ENCODE measurements around the gene MOCS3.

DNA sequence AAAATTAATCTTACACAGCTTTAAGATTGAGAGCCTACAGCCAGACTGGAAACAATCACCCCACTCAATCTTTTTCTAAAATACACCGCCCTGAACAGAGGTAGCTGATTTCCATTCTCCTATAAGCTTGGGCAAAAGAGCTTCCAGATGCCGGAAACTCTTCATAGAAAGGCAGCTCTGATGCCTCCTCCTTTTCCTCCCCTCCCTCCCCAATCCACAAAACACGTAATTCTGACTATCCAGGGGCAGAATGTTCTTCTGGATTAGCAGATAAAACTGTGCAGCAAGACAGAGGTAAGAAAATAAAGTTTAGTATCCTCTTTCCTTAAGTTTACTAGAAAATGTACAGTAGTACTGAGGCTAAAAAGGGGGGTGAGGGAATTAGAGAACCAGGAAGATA is 43.2 kb upstream of the MOCS3 start:
- TF ChIP-seq, protein P1, sequence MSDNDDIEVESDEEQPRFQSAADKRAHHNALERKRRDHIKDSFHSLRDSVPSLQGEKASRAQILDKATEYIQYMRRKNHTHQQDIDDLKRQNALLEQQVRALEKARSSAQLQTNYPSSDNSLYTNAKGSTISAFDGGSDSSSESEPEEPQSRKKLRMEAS (IDR thresholded peaks at IDR 0.05; ENCODE audit: insufficient read depth, insufficient read length) = no peak
- TF ChIP-seq, protein P2, sequence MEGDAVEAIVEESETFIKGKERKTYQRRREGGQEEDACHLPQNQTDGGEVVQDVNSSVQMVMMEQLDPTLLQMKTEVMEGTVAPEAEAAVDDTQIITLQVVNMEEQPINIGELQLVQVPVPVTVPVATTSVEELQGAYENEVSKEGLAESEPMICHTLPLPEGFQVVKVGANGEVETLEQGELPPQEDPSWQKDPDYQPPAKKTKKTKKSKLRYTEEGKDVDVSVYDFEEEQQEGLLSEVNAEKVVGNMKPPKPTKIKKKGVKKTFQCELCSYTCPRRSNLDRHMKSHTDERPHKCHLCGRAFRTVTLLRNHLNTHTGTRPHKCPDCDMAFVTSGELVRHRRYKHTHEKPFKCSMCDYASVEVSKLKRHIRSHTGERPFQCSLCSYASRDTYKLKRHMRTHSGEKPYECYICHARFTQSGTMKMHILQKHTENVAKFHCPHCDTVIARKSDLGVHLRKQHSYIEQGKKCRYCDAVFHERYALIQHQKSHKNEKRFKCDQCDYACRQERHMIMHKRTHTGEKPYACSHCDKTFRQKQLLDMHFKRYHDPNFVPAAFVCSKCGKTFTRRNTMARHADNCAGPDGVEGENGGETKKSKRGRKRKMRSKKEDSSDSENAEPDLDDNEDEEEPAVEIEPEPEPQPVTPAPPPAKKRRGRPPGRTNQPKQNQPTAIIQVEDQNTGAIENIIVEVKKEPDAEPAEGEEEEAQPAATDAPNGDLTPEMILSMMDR (IDR thresholded peaks at IDR 0.05; ENCODE audit: extremely low read depth in 1 of 2, insufficient read depth in 1 of 2, low read depth in 1 of 2, low read length in 2 of 2) = no peak
- TF ChIP-seq POLR2AphosphoS5 (IDR thresholded peaks at IDR 0.05; ENCODE audit: insufficient read depth, low read depth, low read length) (no peak), EZH2 (IDR thresholded peaks at IDR 0.05; ENCODE audit: borderline replicate concordance, low read depth, low read length, severe bottlenecking) (no peak), POLR2A (IDR thresholded peaks at IDR 0.05; ENCODE audit: low read depth, low read length) (no peak)
